ENCODE measurements around the gene RHBDL1. TPM values are rescaled to one million over a fixed set of nuclear protein-coding genes. Genes with fewer than 3 reads are reported as not detected.

RHBDL1 gene
- total and polyA plus RNA-seq, 2 donors (not counting 3 experiments of a cell fraction or from before 2014, with no cell fraction given), result 1.1 to 1.8 TPM

DNA sequence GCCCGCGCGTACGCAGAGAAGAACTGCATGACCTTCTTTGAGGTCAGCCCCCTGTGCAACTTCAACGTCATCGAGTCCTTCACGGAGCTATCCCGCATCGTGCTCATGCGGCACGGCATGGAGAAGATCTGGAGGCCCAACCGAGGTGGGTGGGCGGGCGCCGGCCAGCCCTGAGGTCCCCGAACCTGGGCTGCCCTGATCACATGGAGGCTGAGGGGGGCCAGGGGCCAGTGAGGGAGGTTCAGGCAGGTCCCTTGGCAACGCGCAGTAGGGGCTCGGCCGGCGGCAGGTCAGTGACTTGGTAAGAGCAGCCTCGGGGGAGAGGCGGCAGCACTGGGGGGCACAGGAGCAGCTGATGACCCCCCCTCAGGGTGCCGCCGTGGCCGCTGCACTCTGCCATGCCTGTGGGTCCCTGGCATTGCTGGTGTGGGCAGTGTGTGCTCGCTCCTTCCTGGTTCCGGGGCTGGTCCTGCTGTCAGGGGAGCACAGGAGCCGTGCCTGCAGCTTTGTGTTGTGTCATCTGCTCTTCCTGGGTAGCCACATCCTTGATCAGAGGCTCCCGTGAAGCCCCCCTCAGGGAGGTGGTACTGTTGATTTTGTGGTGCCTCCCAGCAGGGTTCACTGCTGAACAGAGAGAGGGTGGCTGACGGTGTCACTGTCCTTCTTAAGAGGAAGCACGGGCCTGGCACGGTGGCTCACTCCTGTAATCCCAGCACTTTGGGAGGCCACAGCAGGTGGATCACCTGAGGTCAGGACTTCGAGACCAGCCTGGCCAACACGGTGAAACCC, 49.3 kb upstream of the RHBDL1 start:
- ChIA-PET POLR2A (interaction anchor here (0.6 to 1.2 kb wide), 2 partner anchors 10 to 212 kb away, joined by 4 to 6 read pairs; partner anchors contain the start of gene METTL26), CTCF (interaction anchor here (1.0 to 1.6 kb wide), 3 partner anchors 10 to 36 kb away, joined by 3 to 7 read pairs (median 3); partner anchors contain the start of genes MCRIP2 and METTL26)
- H3K4me3 ChIP-seq (replicated peaks in 1 of 3; ENCODE audit: insufficient read depth in 1 of 3, low read depth in 1 of 3, low read length in 3 of 3), result no peak overlapping the region
- no TSS peak for BruUV-seq (replicated peaks)
- H3K9ac ChIP-seq (replicated peaks; ENCODE audit: extremely low read depth, insufficient read depth, low read length), result no peak overlapping the region
- H3K36me3 ChIP-seq (ENCODE audit: control insufficient read depth in 2 of 2, extremely low read depth in 1 of 2, insufficient read depth in 2 of 2, low read length in 2 of 2), result peaks cover 0 to 5% of the 10 kb centered on the region in 2 experiments
- FAIRE-seq (no peak), DNase-seq (ENCODE audit: low read depth, low spot score) (no peak)
- dilution Hi-C loops (cut with MboI; ENCODE audit: extremely low pct_ligation_motif_present, low sequenced_read_pairs) (no loop called here), intact Hi-C loops (cut with micrococcal nuclease) (loop anchor here (2.0 kb wide), 1 partner anchor 37 kb away; no protein-coding TSS in a partner anchor)
- no peak overlapping the region for H3K4me2 ChIP-seq (ENCODE audit: insufficient read depth, low read length)
- no peak overlapping the region for H2AFZ ChIP-seq (ENCODE audit: low read depth, low read length)
- H3K27me3 ChIP-seq (ENCODE audit: control insufficient read depth in 2 of 2, insufficient read depth in 2 of 2, low read length in 2 of 2), result no peaks in the 10 kb centered on the region
- TF ChIP-seq GATA2 (IDR thresholded peaks at IDR 0.05; ENCODE audit: insufficient read depth, insufficient read length, low read depth, low read length) (no peak), POLR2A (IDR thresholded peaks at IDR 0.05; ENCODE audit: low read depth, low read length) (no peak), JUN (IDR thresholded peaks at IDR 0.05; ENCODE audit: borderline replicate concordance, insufficient read depth, insufficient read length, low read depth) (no peak), POLR2AphosphoS5 (IDR thresholded peaks at IDR 0.05; ENCODE audit: insufficient read depth, low read depth, low read length) (no peak), EZH2 (IDR thresholded peaks at IDR 0.05; ENCODE audit: borderline replicate concordance, low read depth, low read length, severe bottlenecking) (no peak), FOS (IDR thresholded peaks at IDR 0.05; ENCODE audit: borderline replicate concordance, insufficient read depth, low read length) (no peak), MYC (IDR thresholded peaks at IDR 0.05; ENCODE audit: low read depth, low read length) (no peak)
- TF ChIP-seq, protein P1, sequence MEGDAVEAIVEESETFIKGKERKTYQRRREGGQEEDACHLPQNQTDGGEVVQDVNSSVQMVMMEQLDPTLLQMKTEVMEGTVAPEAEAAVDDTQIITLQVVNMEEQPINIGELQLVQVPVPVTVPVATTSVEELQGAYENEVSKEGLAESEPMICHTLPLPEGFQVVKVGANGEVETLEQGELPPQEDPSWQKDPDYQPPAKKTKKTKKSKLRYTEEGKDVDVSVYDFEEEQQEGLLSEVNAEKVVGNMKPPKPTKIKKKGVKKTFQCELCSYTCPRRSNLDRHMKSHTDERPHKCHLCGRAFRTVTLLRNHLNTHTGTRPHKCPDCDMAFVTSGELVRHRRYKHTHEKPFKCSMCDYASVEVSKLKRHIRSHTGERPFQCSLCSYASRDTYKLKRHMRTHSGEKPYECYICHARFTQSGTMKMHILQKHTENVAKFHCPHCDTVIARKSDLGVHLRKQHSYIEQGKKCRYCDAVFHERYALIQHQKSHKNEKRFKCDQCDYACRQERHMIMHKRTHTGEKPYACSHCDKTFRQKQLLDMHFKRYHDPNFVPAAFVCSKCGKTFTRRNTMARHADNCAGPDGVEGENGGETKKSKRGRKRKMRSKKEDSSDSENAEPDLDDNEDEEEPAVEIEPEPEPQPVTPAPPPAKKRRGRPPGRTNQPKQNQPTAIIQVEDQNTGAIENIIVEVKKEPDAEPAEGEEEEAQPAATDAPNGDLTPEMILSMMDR (IDR thresholded peaks at IDR 0.05; ENCODE audit: extremely low read depth in 1 of 2, insufficient read depth in 1 of 2, low read depth in 1 of 2, low read length in 2 of 2), result no peak
- TF ChIP-seq, protein P2, sequence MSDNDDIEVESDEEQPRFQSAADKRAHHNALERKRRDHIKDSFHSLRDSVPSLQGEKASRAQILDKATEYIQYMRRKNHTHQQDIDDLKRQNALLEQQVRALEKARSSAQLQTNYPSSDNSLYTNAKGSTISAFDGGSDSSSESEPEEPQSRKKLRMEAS (IDR thresholded peaks at IDR 0.05; ENCODE audit: insufficient read depth, insufficient read length), result no peak
- no peaks in the 10 kb centered on the region for H3K79me2 ChIP-seq (ENCODE audit: control insufficient read depth, insufficient read depth, low read length)
- peak overlapping the region; percentile 70 for H3K27ac ChIP-seq (ENCODE audit: insufficient read depth, low read depth, low read length)
- no peaks in the 10 kb centered on the region for H3K9me1 ChIP-seq (replicated peaks; ENCODE audit: control insufficient read depth, extremely low read depth, insufficient read depth, low read length)
- no peaks in the 10 kb centered on the region for H4K20me1 ChIP-seq (replicated peaks; ENCODE audit: control insufficient read depth, extremely low read depth, insufficient read depth, low read length)
- no peaks in the 10 kb centered on the region for H3K9me3 ChIP-seq (replicated peaks; ENCODE audit: control insufficient read depth, insufficient read depth, low read length)
- peaks cover 3% of the 10 kb centered on the region for H3K4me1 ChIP-seq (ENCODE audit: control insufficient read depth, extremely low read depth, insufficient read depth, low read length)

Measured in endothelial cell of umbilical vein (primary cell).